Duodenal mucosa (tissue), 2 donors: ENCODE measurements around the gene SPEM2.

ENCODE experiments used
- H3K27ac ChIP-seq: one replicate; pipeline ENCODE4 v1.7.0; 2013; ENCODE audit warnings: low read depth, low read length
- H3K27me3 ChIP-seq, 2 donors: one replicate each; pipeline ENCODE4 v1.7.0; 2013; ENCODE audit warnings: low read length in 2 of 2, control low read depth in 1 of 2; ENCODE audit not compliant: insufficient read depth in 2 of 2, control insufficient read depth in 1 of 2
- H3K36me3 ChIP-seq, 2 donors: one replicate each; pipeline ENCODE4 v1.7.0; 2013; ENCODE audit warnings: low read length in 2 of 2, control low read depth in 1 of 2; ENCODE audit not compliant: insufficient read depth in 2 of 2, control insufficient read depth in 1 of 2
- H3K4me1 ChIP-seq, 2 donors: one replicate each; pipeline ENCODE4 v1.7.0; 2013; ENCODE audit warnings: low read length in 2 of 2, control low read depth in 1 of 2; ENCODE audit not compliant: insufficient read depth in 2 of 2, control insufficient read depth in 1 of 2
- H3K4me3 ChIP-seq, 2 donors: one replicate each; pipeline ENCODE4 v1.7.0; 2013; ENCODE audit warnings: low read length in 2 of 2, low read depth in 1 of 2
- H3K9ac ChIP-seq, 2 donors: one replicate each; pipeline ENCODE4 v1.7.0; 2013; ENCODE audit warnings: low read length in 2 of 2, low read depth in 1 of 2
- H3K9me3 ChIP-seq, 2 donors: one replicate each; pipeline ENCODE4 v1.7.0; 2013; ENCODE audit warnings: low read length in 2 of 2, control low read depth in 1 of 2; ENCODE audit not compliant: control insufficient read depth in 1 of 2

Gene SPEM2

DNA sequence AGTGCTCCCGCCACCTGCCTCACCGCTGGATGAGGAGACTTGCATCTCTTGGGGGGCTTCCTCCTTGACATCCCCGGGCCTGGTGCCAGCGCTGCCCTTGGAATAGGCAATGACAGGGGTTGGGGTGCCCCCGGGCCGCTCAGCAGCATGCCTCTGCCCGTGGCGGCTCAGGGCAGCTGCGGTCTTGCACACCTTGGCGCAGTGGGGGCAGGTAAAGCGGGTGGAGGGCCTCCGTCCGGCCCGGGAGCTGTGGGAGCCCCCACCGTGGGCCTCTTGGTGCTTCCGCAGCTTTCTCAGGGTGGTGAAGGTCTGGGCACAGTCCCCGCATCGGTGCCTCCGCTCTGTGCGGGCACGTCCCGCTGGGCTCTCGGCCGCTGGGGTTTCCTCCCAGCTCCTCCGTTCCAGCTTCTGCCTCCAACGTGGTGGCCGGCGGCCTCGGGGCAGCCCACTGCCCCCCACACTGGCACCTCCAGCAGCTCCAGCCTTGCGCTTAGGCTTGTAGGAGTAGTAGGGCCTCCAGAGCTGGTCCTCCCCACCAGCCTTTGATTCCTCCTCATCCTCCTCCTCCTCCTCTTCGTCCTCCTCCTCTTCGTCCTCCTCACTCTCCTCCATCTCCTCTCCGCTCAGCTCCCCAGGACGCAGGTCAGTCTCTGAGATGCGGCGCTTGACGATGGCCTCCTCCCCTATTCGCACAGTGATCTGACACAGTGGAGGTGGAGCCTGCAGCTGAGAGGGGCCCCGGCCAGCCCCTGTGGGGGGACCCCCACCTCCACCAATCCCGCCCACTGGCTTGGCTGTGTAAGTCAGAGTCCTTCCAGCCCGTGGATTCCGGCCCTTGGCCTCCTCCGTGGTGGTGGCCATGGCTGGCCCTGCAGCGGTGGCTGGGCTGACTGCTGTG is 37.3 kb downstream of the SPEM2 start:
- Histone ChIP-seq H3K27me3 (no peaks in the 10 kb centered on the region), H3K4me1 (no peaks in the 10 kb centered on the region), H3K9ac (no peak overlapping the region), H3K4me3 (no peak overlapping the region), H3K9me3 (no peaks in the 10 kb centered on the region), H3K36me3 (peaks cover 7 to 14% of the 10 kb centered on the region in 2 donors), H3K27ac (no peak overlapping the region)

DNA sequence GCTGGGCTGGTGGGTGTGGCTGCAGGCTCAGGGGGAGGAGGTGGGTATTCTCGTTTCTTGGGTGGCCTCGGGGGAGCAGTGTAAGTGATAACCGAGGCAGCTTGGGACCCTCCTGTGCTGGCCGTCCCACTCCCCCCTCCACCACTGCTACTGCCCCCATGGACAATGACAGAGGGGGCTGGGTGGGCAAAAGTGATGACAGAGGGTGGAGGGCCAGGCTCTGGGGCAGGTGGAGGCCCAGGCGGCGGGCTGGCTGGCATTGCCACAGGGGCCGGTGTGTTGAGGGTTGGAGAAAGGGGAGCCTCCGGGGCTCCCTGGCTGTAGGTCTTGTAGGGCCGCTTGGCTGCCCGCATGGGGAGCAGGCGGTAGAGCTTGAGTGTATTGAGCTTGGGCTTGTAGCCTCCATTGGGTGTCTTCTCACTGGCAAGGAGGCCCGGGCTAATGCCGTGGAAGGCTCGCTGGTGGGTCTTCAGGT is 38.0 kb downstream of the SPEM2 start:
- H3K27me3 ChIP-seq: no peaks in the 10 kb centered on the region
- H3K4me1 ChIP-seq: no peaks in the 10 kb centered on the region
- H3K9ac ChIP-seq: no peak overlapping the region
- H3K36me3 ChIP-seq: peaks cover 7 to 14% of the 10 kb centered on the region in 2 donors
- no peaks in the 10 kb centered on the region for H3K9me3 ChIP-seq
- H3K27ac ChIP-seq: no peak overlapping the region
- no peak overlapping the region for H3K4me3 ChIP-seq

DNA sequence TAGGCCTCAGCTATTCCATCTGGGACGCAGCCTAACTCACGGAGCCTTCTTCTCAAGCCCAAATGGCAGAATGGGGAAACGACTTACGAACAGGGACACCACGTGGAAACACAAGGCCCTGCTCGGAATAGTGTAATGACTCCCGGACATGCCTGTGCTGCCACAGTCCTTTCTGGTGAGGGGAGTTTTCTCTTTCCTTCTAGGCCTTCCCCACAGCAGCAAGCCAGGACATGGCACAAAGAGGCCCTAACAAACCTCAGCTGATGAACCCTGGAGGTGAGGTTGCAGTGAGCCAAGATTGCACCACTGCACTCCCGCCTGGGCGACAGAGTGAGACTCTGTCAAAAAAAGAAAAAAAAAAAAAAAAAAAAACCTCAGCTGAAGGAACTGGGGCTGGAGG is 38.7 kb downstream of the SPEM2 start:
- H3K4me3 ChIP-seq: no peak overlapping the region
- no peaks in the 10 kb centered on the region for H3K27me3 ChIP-seq
- peaks cover 7 to 14% of the 10 kb centered on the region in 2 donors for H3K36me3 ChIP-seq
- no peak overlapping the region for H3K9ac ChIP-seq
- H3K27ac ChIP-seq: no peak overlapping the region
- H3K4me1 ChIP-seq: no peaks in the 10 kb centered on the region
- H3K9me3 ChIP-seq: no peaks in the 10 kb centered on the region

DNA sequence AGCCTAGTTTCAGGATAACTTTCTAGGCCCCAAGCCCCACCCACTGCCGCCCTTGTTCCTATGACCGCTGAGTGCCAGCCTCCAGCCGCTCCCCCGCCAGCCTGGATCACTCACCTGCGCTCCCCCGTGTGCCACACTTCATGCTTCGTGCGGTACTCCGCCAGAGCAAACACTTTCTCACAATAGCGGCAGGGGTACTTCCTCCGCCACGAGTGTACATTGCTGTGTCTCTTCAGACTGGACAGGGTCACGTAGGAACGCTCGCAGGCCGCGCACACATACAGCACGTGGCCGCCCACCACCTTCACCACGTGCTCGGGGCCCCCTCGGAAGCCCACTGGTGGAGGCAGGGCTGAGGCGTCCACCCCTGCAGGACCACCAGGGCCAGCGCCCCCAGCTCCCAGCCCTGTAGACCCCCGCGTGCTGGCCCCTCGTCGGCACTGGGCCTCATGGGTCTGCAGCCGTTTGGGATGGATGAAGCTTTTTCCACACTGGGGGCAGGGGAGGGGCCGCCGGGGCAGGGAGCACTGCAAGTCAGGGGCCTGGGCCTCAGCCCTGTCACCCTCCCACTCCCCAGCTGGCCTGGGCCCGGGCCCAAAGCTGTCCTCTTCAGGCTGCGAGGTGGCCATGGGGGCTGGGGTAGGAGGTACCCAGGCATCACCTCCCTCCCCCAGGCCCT is 40.3 kb downstream of the SPEM2 start:
- Histone ChIP-seq H3K9ac (no peak overlapping the region), H3K9me3 (no peaks in the 10 kb centered on the region), H3K4me1 (peaks cover 0 to 3% of the 10 kb centered on the region in 2 donors), H3K4me3 (no peak overlapping the region), H3K27me3 (no peaks in the 10 kb centered on the region), H3K36me3 (peaks cover 7 to 14% of the 10 kb centered on the region in 2 donors), H3K27ac (no peak overlapping the region)

DNA sequence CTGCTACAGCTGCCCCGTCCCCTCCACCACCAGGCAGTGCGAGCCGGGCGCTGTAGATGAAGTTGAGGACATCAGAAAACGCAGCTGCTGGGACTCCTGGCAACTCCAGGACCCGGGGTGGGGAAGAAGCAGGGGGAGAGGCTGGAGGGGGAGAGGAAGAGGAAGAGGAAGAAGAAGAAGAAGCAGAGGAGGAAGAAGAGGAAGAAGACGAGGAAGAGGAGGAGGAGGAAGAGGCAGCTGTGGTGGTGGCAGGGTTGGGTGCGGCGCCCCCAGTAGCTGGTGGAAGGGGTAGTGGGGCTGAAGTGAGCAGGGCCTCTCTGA is 40.9 kb downstream of the SPEM2 start:
- Histone ChIP-seq H3K4me3 (no peak overlapping the region), H3K27ac (no peak overlapping the region), H3K4me1 (peaks cover 0 to 5% of the 10 kb centered on the region in 2 donors)

DNA sequence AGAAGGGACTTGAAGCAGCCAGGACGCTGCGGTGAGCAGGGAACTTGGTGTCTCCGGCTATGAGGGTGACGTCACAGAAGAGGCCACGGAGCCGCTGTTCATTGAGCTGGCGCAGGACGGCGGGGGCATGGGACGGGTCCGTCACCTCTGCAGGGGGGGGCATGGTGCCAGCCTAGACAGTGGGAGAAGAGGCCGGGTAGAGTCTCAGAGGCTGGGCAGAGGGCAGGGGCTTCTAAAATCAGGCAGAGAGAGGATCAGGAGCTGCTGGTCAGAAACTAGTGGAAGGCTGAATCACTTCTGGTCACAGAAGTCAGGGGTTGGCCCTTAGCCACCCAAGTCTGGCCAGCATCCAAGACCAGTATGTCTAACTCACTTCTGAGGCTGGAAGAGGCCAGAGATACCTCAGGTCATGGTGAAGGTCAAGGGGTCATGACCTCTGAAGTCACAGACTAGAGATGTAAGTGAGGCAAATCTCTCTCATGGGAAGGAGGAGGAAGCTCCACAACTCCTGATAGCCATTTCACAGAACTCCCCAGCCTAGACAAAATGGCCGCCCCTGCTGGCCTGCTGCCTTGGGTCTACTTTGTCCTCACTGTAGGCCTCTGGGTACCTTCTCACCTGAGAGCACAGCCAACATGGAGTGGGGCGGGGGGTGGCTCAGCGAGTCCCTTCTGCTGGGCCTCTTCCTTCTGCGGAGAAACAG is 41.4 kb downstream of the SPEM2 start:
- Histone ChIP-seq H3K36me3 (peaks cover 5 to 14% of the 10 kb centered on the region in 2 donors), H3K27ac (no peak overlapping the region), H3K9me3 (no peaks in the 10 kb centered on the region), H3K9ac (no peak overlapping the region), H3K27me3 (no peaks in the 10 kb centered on the region), H3K4me1 (peaks cover 0 to 5% of the 10 kb centered on the region in 2 donors), H3K4me3 (no peak overlapping the region)

More for the DNA sequence above, 40.9 kb downstream of the SPEM2 start:
- Histone ChIP-seq H3K9ac (no peak overlapping the region), H3K36me3 (peaks cover 6 to 14% of the 10 kb centered on the region in 2 donors), H3K9me3 (no peaks in the 10 kb centered on the region), H3K27me3 (no peaks in the 10 kb centered on the region)

DNA sequence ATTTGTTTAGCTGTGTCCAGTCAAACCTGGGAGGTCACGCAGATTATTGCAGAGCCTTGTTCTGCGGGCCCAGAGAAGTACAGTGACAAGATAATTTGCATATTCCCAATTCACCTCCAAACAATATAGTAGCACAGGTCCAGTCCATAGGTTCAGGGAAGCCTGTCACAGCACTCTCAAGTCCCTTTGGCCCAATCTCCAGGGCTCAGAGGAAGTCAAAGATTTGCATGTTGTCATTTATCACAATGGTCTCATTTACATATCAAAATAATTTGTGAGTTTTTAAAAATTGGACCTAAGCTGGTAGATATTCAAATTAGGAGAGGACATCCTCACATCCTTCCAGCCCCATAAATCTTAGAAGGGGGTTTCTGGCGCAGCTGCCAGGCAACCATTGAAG is 42.1 kb downstream of the SPEM2 start:
- no peak overlapping the region for H3K4me3 ChIP-seq
- H3K36me3 ChIP-seq: peaks cover 5 to 14% of the 10 kb centered on the region in 2 donors
- no peak overlapping the region for H3K27ac ChIP-seq
- peaks cover 0 to 5% of the 10 kb centered on the region in 2 donors for H3K4me1 ChIP-seq
- H3K27me3 ChIP-seq: no peaks in the 10 kb centered on the region
- no peak overlapping the region for H3K9ac ChIP-seq
- H3K9me3 ChIP-seq: no peaks in the 10 kb centered on the region

DNA sequence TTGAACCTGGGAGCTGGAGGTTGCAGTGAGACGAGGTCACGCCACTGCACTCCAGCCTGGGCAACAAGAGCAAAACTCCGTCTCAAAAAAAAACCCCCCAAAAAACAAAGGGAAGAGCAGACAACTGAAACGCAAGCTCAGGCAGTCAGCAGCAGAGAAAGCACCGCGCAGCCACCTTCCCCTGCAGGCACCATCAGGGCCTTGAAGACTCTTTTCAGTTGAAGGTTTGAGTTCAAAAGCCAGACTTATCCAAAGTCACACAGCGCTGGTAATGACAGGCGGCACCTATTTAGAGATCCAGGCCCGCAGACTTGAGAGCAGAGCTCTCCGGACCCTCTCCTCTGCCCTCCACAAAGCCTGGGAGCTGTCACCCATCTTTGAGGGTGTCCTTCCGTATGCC is 42.9 kb downstream of the SPEM2 start:
- H3K4me1 ChIP-seq: peaks cover 0 to 5% of the 10 kb centered on the region in 2 donors
- H3K9ac ChIP-seq: no peak overlapping the region
- H3K27ac ChIP-seq: no peak overlapping the region
- H3K27me3 ChIP-seq: no peaks in the 10 kb centered on the region
- no peaks in the 10 kb centered on the region for H3K9me3 ChIP-seq
- H3K36me3 ChIP-seq: peaks cover 5 to 8% of the 10 kb centered on the region in 2 donors
- H3K4me3 ChIP-seq: no peak overlapping the region

DNA sequence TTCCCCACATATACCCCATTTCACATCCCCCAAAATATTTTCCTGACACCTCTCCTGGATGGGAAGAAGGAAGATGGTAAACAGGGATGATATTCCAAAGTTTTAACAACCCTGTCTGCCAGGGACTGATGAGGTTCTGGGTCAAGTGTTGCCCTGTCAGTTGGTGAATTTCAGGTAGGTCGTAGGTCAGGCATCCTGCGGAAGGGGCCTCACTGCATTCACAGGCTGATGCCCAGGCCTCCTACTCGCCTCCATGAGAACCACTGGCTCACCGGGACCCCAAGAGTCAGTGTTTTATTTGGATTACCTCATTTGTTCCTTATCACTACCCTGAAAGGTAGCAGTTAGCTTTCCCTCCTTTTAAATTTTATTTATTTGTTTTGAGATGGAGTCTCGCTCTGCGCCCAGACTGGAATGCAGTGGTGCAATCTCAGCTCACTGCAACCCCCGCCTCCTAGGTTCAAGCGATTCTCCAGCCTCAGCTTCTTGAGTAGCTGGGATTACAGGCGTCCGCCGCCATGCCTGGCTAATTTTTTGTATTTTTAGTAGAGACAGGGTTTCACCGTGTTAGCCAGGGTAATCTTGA is 43.5 kb downstream of the SPEM2 start:
- H3K27ac ChIP-seq: no peak overlapping the region
- no peak overlapping the region for H3K4me3 ChIP-seq
- peaks cover 0 to 5% of the 10 kb centered on the region in 2 donors for H3K4me1 ChIP-seq
- peaks cover 5% of the 10 kb centered on the region in 2 donors for H3K36me3 ChIP-seq
- H3K9me3 ChIP-seq: no peaks in the 10 kb centered on the region
- H3K27me3 ChIP-seq: no peaks in the 10 kb centered on the region
- no peak overlapping the region for H3K9ac ChIP-seq
